Measurements from ENCODE around the gene C1QTNF6.

GRCh38 chr22:37139762-37140161, 48.3 kb downstream of the C1QTNF6 start:
- TF ChIP-seq POLR2AphosphoS5 (IDR thresholded peaks at IDR 0.05; ENCODE audit: low read depth, low read length) = no peak
- TF ChIP-seq, protein P1, sequence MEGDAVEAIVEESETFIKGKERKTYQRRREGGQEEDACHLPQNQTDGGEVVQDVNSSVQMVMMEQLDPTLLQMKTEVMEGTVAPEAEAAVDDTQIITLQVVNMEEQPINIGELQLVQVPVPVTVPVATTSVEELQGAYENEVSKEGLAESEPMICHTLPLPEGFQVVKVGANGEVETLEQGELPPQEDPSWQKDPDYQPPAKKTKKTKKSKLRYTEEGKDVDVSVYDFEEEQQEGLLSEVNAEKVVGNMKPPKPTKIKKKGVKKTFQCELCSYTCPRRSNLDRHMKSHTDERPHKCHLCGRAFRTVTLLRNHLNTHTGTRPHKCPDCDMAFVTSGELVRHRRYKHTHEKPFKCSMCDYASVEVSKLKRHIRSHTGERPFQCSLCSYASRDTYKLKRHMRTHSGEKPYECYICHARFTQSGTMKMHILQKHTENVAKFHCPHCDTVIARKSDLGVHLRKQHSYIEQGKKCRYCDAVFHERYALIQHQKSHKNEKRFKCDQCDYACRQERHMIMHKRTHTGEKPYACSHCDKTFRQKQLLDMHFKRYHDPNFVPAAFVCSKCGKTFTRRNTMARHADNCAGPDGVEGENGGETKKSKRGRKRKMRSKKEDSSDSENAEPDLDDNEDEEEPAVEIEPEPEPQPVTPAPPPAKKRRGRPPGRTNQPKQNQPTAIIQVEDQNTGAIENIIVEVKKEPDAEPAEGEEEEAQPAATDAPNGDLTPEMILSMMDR (IDR thresholded peaks at IDR 0.05) = no peak

Measured in Panc1 (cell line).